Stimulated activated CD8-positive, alpha-beta memory T cell treated with anti-CD3 and anti-CD28 coated beads, Interleukin-4, amount 100 ng/mL, for 48 hours (primary cell): ENCODE data around the gene TRPM6.
A peak's percentile ranks its signal among the peaks of the same experiment; 100 is the strongest.
"Not testable (repeated sequence)": the region's sequence is repeated elsewhere in the genome, so short reads cannot be mapped to it uniquely, and the experiment has no call there.

ENCODE experiments used
- DNase-seq: peaks from one replicate; pipeline ENCODE4 v3.0.0-alpha.2; 2020

TRPM6 gene

DNA sequence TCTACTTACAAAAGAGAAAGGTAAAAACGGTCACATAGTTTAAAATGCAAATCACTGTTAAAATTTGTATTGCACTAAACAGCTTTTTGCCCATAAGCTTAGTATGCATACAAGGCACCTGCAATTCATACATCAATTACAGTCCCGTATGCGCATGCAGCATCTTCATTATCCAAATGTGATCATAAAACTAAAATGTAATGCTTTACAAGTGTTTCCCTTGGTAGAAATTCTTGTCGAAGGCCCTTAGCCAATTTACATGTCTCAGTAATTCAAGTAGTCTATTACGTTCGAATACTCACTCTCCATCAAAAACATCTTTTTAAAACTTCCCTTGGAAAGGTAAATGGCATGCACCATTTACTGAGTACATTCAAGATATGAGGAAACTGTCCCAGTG lies 32.6 kb downstream of the TRPM6 start:
- no peak for DNase-seq

GRCh38 chr9:74853024-74853423 lies 34.7 kb downstream of the TRPM6 start:
- not testable (repeated sequence) for DNase-seq

- no peak for DNase-seq
Measured at GRCh38 chr9:74848153-74848525, 39.6 kb downstream of the TRPM6 start.

DNA sequence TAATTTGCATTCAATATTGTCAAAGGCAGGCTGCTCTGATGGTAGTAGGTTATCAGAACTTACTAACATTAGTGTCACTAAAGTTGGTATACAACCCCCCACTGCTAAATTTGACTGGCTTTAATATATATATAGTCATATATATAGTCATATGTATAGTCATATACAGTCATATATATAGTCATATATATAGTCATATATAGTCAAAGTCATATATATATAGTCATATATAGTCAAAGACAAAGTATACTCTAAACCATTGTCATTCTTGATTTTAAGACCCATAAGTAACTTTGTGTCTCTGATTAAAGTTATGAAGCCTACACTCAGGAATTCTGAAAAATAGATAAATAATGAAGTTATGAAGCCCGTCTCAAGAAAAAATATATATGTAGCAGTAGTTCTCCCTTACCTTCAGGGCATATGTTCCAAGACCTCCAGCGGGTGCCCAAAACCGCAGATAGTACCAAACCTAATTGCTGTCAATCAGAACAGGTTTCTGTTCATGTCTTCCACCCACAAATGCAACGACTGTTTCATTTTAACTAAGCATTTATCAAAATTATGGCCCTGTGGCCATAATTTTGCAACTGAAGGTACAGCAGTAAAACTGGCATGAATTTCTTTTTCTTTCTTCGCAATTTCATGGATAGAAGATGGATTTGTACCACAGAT lies 40.1 kb downstream of the TRPM6 start:
- DNase-seq: no peak

GRCh38 chr9:74846766-74847165 lies 41.0 kb downstream of the TRPM6 start:
- no peak for DNase-seq

GRCh38 chr9:74838351-74838750 lies 49.4 kb downstream of the TRPM6 start:
- DNase-seq: no peak

GRCh38 chr9:74824654-74825053 lies 63.1 kb downstream of the TRPM6 start:
- no peak for DNase-seq

GRCh38 chr9:74821636-74822035 lies 66.1 kb downstream of the TRPM6 start:
- DNase-seq: no peak

DNA sequence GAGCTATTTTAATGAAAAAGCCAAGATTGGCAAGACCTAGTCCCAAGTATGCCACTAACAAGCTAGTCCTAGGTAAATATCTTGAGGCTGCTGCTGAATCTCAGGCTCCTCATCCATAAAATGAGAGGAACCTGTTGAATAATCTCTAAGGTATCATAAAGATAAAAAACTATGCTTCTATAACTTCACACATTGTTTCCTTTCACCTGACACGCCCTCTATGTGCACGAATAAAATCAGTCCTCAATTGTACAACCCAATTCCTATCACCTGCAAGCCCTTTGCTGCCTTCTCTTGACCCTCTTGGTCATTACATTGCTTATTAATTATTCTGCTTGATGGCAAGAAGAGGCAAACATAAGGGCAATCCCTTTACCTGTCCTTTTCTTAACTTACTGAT lies 69.9 kb downstream of the TRPM6 start:
- no peak for DNase-seq

- DNase-seq: no peak
Measured at GRCh38 chr9:74817281-74817810, 70.4 kb downstream of the TRPM6 start.

GRCh38 chr9:74810200-74810599 lies 77.5 kb downstream of the TRPM6 start:
- DNase-seq: no peak

DNA sequence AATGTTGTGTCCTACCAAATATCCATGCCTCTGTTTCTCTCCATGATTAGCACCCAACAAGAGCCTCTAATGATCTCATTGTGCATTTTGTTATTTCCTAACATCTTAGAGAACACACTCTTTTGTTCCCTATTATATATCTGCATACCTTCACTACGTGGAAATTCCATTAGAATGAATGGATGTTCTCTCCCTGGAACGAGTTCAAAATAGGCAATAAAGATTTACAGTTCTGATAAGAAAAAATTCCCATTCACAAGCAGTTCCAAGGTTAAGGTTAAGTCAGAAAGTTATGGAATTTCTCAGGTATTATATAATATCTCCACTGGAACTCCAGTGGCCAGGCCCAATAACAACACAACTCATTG lies 83.7 kb downstream of the TRPM6 start:
- DNase-seq: no peak

DNA sequence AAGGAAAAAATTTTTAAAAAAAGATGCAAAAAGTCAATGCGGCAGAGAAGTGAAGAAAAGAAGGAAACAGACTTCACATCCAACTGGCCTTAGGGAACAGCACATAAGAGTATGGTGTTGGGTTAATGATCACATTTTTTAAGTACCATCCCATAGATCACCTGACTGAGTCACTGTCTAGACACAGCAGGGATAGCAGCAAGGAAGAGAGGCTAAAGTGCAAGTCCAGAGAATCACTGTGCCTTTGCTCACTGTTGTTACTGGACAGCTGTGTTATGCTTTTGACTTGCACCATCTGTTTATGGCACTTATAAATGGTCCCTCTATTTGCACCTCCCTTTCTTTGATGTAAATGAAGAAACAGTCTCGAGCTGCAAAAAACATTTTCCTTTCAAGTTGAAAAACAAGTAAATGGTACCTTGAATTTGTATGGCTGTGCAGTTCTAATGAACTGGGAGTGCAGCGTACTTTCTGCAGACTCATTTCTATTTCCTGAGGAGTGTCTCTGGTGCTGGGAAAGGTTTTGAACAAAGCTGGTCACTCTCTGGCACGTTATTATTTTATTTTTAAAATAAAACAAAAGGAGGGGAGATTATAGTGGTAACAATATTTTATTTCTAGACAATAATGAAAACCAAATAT lies 84.2 kb downstream of the TRPM6 start:
- no peak for DNase-seq

- no peak for DNase-seq
Measured at GRCh38 chr9:74800226-74800625, 87.5 kb downstream of the TRPM6 start.

- no peak for DNase-seq
Measured at GRCh38 chr9:74795803-74796202, 91.9 kb downstream of the TRPM6 start.

DNA sequence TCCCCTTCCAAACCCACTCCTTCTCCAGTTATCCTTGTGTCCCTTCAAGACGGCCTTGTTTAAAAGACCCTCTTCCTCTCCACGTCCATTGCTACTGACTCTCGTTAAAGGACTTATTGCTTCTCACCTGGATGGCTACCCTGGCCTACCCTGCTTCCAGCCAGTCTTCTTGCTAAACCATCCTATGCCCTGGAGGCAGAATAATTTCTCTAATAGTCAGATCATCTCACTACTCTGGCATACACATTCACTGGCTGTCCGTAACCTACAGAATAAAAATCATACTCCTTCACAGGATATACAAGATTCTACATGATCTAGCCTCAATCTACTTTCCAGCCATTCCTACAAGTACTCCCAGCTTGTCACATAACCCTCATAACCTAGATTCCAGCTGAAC lies 92.6 kb downstream of the TRPM6 start:
- DNase-seq: no peak

GRCh38 chr9:74784506-74784905 lies 103.2 kb downstream of the TRPM6 start:
- no peak for DNase-seq

GRCh38 chr9:74783408-74783807 lies 104.3 kb downstream of the TRPM6 start:
- no peak for DNase-seq

- peak; percentile 79 for DNase-seq
Measured at GRCh38 chr9:74777136-74777879, 110.4 kb downstream of the TRPM6 start.

- no peak for DNase-seq
Measured at GRCh38 chr9:74775396-74775795, 112.3 kb downstream of the TRPM6 start.

GRCh38 chr9:74773886-74774479 lies 113.7 kb downstream of the TRPM6 start:
- DNase-seq: peak; percentile 78

- no peak for DNase-seq
Measured at GRCh38 chr9:74772121-74772520, 115.6 kb downstream of the TRPM6 start.

DNA sequence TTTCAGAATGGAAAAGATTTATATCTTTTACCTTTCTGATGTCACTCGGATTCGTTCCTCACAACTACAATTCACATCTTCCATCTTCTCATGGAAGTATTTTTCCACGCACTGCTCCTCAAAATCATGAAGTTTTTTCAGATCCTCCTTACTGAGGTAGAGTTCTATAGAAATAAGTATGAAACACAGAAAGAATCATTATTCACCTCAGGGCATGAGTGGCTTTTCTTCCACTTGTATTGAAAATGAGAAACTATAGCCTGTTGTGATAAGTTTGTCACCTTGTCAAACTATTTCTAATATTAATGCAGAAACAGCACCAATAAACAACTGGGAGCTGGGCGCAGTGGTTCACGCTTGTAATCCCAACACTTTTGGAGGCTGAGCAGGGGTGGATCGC lies 116.0 kb downstream of the TRPM6 start:
- DNase-seq: no peak

DNA sequence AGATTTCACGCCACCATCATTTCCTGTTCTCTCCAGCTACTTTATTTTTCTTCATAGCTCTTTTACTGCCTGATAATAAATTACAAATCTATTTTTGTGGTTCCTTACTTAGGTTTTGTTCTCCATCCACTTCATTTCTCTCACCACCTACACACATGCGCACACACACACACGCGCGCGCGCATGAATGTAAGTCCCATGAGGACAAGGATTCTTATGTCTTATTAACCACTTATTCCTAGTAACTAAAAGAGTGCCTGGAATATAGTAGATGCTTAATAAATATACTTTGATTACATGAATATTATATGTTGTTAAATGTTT lies 116.5 kb downstream of the TRPM6 start:
- DNase-seq: peak; percentile 40
